OCI-LY1 (cell line): Measurements from ENCODE around the gene LRRC1.

Experiments used
- H2AFZ ChIP-seq: fragments of 200-600 bp; sonication (generic), shearing (Covaris generic); 2 replicates; pipeline ENCODE4 v1.6.0; 2014; ENCODE audit warnings: antibody characterized with exemption, mild to moderate bottlenecking, low read length
- H3F3A ChIP-seq: fragments of 200-600 bp; sonication (generic), shearing (Covaris generic); 2 replicates; pipeline ENCODE4 v1.6.0; 2014; ENCODE audit warnings: mild to moderate bottlenecking, antibody characterized with exemption, low read length, moderate library complexity; ENCODE audit not compliant: insufficient read depth
- H3K27ac ChIP-seq: fragments of 200-600 bp; sonication (generic); 2 replicates; pipeline ENCODE4 v1.5.1; 2014; ENCODE audit warnings: low read length, mixed run types, mild to moderate bottlenecking, low read depth; ENCODE audit not compliant: poor library complexity, severe bottlenecking
- H3K27me3 ChIP-seq: fragments of 200-600 bp; sonication (generic); 2 replicates; pipeline ENCODE4 v1.6.0; 2014; ENCODE audit warnings: antibody characterized with exemption, mild to moderate bottlenecking, low read length, moderate library complexity; ENCODE audit not compliant: insufficient read depth
- H3K36me3 ChIP-seq: fragments of 200-600 bp; sonication (generic); 2 replicates; pipeline ENCODE4 v1.6.1; 2014; ENCODE audit warnings: mild to moderate bottlenecking, antibody characterized with exemption, low read length, moderate library complexity, mixed read lengths; ENCODE audit not compliant: insufficient read depth
- H3K4me1 ChIP-seq: fragments of 200-600 bp; sonication (generic); 2 replicates; pipeline ENCODE4 v1.5.1; 2014; ENCODE audit warnings: mild to moderate bottlenecking, low read length, moderate library complexity; ENCODE audit not compliant: insufficient read depth, severe bottlenecking
- H3K4me2 ChIP-seq: fragments of 200-600 bp; sonication (generic), shearing (Covaris generic); 2 replicates; pipeline ENCODE4 v1.6.1; 2014; ENCODE audit warnings: low read length
- H3K4me3 ChIP-seq: fragments of 200-600 bp; sonication (generic); 2 replicates; pipeline ENCODE4 v1.5.1; 2014; ENCODE audit warnings: low read length, low read depth, mild to moderate bottlenecking, mixed read lengths; ENCODE audit not compliant: poor library complexity, severe bottlenecking
- H3K79me2 ChIP-seq: fragments of 200-600 bp; shearing (Covaris generic); 2 replicates; pipeline ENCODE4 v1.6.1; 2016; ENCODE audit warnings: mixed run types, low read length, mixed read lengths; ENCODE audit not compliant: insufficient read depth
- H3K9ac ChIP-seq: fragments of 200-600 bp; sonication (generic), shearing (Covaris generic); 2 replicates; pipeline ENCODE4 v1.6.1; 2014; ENCODE audit warnings: mild to moderate bottlenecking, low read length, mixed read lengths
- H3K9me2 ChIP-seq: fragments of 200-600 bp; sonication (generic), shearing (Covaris generic); 2 replicates; pipeline ENCODE4 v1.6.1; 2014; ENCODE audit warnings: low read depth, mild to moderate bottlenecking, low read length, mixed read lengths
- H3K9me3 ChIP-seq: fragments of 200-600 bp; shearing (Covaris generic); 2 replicates; pipeline ENCODE4 v1.6.1; 2014; ENCODE audit warnings: low read length, mixed read lengths
- H4K20me1 ChIP-seq: fragments of 200-600 bp; sonication (generic), shearing (Covaris generic); 2 replicates; pipeline ENCODE4 v1.6.0; 2016; ENCODE audit warnings: mild to moderate bottlenecking, low read length; ENCODE audit not compliant: insufficient read depth
- EZH2 ChIP-seq: fragments of 200-600 bp; sonication (generic), shearing (Covaris generic); IDR thresholded peaks from 2 replicates; pipeline ENCODE4 v1.8.0; 2017; ENCODE audit warnings: borderline replicate concordance, mixed run types, mild to moderate bottlenecking, antibody characterized with exemption, low read length, moderate library complexity, mixed read lengths
- TF ChIP-seq, protein P1 (sequence below): fragments of 200-600 bp; sonication (generic), shearing (Covaris generic); IDR thresholded peaks from 2 replicates; pipeline ENCODE4 v1.5.1; 2017; ENCODE audit warnings: mild to moderate bottlenecking, antibody characterized with exemption, low read length, moderate library complexity, mixed read lengths

Gene LRRC1

DNA sequence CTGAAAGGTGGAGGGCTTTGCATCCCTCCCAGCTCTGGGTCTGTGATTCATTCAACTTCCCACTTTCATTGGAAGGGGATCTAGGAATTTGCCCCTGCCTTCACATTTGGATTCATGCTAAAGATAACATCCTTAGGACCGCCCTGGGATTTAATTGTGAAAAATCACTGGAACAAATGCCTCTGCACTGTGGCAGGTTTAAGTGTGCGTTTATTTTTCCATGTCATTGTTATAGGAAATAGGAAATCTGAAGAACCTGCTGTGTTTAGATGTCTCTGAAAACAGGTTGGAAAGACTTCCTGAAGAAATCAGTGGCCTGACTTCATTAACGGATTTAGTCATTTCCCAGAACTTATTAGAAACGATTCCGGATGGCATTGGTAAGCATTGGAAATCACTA lies 104.7 kb downstream of the LRRC1 start:
- TF ChIP-seq, protein P1, sequence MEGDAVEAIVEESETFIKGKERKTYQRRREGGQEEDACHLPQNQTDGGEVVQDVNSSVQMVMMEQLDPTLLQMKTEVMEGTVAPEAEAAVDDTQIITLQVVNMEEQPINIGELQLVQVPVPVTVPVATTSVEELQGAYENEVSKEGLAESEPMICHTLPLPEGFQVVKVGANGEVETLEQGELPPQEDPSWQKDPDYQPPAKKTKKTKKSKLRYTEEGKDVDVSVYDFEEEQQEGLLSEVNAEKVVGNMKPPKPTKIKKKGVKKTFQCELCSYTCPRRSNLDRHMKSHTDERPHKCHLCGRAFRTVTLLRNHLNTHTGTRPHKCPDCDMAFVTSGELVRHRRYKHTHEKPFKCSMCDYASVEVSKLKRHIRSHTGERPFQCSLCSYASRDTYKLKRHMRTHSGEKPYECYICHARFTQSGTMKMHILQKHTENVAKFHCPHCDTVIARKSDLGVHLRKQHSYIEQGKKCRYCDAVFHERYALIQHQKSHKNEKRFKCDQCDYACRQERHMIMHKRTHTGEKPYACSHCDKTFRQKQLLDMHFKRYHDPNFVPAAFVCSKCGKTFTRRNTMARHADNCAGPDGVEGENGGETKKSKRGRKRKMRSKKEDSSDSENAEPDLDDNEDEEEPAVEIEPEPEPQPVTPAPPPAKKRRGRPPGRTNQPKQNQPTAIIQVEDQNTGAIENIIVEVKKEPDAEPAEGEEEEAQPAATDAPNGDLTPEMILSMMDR: no peak
- no peak for TF ChIP-seq EZH2
- Histone ChIP-seq H3K4me2 (no peak overlapping the region), H2AFZ (no peak overlapping the region), H3K27ac (no peak overlapping the region), H3K4me1 (peaks cover 7% of the 10 kb centered on the region), H3K9ac (no peak overlapping the region), H3K27me3 (no peaks in the 10 kb centered on the region), H3K9me2 (no peaks in the 10 kb centered on the region), H3K79me2 (no peaks in the 10 kb centered on the region), H4K20me1 (no peaks in the 10 kb centered on the region), H3K9me3 (peaks cover 5% of the 10 kb centered on the region), H3F3A (no peaks in the 10 kb centered on the region), H3K4me3 (no peak overlapping the region), H3K36me3 (0 out of 2 replicates have a peak, but pooled peaks cover 2% of the 10 kb centered on the region)

DNA sequence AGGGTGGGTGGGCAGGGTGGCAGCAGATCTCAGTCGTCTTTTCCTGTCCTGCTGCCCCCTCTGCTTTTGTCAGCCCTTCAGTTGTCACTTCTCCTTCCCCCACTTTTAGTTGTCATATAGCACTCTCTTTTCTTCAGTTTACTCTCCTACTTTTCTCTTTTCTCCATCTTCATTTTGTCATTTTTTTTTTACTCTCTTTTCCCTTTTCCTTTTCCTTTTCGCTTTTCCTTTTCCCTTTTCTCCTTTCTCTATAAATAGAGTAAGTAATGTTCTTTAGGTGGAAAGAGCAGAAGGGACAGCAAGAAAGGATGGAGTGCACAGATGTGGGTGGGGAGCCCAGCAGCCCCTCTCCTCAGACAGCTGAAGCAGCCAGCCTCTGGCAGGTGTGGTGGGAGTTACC lies 108.6 kb downstream of the LRRC1 start:
- H3K27ac ChIP-seq: no peak overlapping the region
- peaks cover 10% of the 10 kb centered on the region for H3K4me1 ChIP-seq
- H3K9ac ChIP-seq: no peak overlapping the region
- H3F3A ChIP-seq: no peaks in the 10 kb centered on the region
- H3K9me2 ChIP-seq: no peaks in the 10 kb centered on the region
- no peak overlapping the region for H3K4me3 ChIP-seq
- no peaks in the 10 kb centered on the region for H3K27me3 ChIP-seq
- no peaks in the 10 kb centered on the region for H3K9me3 ChIP-seq
- 0 out of 2 replicates have a peak, but pooled peaks cover 5% of the 10 kb centered on the region for H3K36me3 ChIP-seq
- no peaks in the 10 kb centered on the region for H3K79me2 ChIP-seq
- no peak overlapping the region for H3K4me2 ChIP-seq
- H4K20me1 ChIP-seq: no peaks in the 10 kb centered on the region
- no peak for TF ChIP-seq EZH2
- TF ChIP-seq, protein P1: no peak
- no peak overlapping the region for H2AFZ ChIP-seq

DNA sequence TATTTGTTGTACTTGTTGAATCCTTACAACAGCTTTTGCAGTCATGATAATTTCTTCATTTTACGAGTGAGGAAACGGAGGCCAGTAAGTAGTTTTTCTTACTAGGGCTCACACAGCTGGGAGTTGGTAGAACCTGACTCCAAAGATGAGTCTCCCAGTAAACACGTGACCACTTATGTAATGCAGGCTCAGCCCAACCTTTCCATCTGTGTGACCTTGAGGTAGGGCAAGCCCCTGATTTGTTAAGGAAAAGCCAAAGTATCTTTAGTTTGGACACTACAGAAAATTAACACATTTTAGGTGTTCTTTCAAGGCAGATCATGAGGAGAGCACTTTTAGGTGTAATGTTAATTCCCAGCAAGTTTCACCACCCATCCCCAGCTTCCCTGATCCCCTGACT lies 111.3 kb downstream of the LRRC1 start:
- H2AFZ ChIP-seq: no peak overlapping the region
- no peak overlapping the region for H3K4me2 ChIP-seq
- no peaks in the 10 kb centered on the region for H4K20me1 ChIP-seq
- no peaks in the 10 kb centered on the region for H3K79me2 ChIP-seq
- no peaks in the 10 kb centered on the region for H3F3A ChIP-seq
- no peaks in the 10 kb centered on the region for H3K27me3 ChIP-seq
- no peak overlapping the region for H3K9ac ChIP-seq
- no peaks in the 10 kb centered on the region for H3K9me3 ChIP-seq
- H3K4me3 ChIP-seq: no peak overlapping the region
- no peak overlapping the region for H3K27ac ChIP-seq
- TF ChIP-seq, protein P1: no peak
- no peak for TF ChIP-seq EZH2
- H3K4me1 ChIP-seq: peaks cover 10% of the 10 kb centered on the region
- H3K36me3 ChIP-seq: 0 out of 2 replicates have a peak, but pooled peaks cover 5% of the 10 kb centered on the region
- no peaks in the 10 kb centered on the region for H3K9me2 ChIP-seq
